GM18526 (cell line): ENCODE data around the gene ELK4.

Experiments
- POLR2A ChIP-seq: IDR thresholded peaks from 3 replicates; pipeline ENCODE4 v1.6.1; 2011; ENCODE audit not compliant: insufficient read length; ENCODE audit errors: extremely low read depth

ELK4 gene

DNA sequence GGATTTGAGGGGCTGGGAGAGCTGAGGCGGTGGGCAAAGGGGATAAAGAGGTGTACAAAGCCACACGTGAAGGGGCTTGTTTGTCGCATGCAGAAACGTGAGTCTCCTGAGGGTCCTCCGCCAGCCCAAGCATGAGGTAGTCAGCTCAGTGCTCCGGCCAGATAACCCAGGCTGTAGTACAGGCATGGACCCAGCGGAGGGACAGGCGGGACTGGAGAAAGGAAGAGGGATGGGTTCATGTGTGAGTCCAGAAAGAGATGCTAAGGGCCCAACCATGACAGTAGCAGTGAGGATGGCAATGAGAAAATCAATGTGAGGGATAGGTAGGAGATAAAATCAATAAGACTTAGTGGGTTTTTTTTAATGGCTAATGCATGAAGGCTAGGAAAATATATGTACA, 13.7 kb upstream of the ELK4 start:
- TF ChIP-seq POLR2A = no peak

DNA sequence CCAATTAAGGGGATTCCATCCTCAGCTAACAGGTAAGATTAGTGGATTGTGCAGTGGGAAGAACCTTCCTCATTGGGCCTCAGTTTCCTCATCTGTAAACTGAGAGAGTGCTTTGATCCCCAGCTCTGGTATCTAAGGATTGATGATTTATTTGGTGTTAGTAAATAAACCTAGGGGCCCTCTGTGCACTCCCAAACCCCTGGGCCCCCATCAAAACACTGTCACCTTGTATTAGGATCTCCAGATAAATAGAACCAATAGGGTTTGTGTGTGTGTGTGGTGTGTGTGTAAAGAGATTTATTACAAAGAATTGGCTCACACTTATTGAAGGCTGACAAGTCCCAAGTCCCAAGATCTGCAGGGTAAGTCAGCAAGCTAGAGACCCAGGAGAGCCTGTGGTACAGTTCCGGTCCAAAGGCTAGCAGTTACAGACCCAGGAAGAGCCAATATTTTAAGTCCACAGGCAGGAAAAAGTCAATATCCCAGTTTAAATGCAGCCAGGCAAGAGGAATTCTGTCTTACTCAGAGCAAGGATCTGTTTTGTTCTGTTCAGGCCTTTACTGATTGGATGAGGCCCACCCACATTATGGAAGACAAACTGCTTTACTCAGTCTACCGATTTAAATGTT, 11.0 kb upstream of the ELK4 start:
- no peak for TF ChIP-seq POLR2A

DNA sequence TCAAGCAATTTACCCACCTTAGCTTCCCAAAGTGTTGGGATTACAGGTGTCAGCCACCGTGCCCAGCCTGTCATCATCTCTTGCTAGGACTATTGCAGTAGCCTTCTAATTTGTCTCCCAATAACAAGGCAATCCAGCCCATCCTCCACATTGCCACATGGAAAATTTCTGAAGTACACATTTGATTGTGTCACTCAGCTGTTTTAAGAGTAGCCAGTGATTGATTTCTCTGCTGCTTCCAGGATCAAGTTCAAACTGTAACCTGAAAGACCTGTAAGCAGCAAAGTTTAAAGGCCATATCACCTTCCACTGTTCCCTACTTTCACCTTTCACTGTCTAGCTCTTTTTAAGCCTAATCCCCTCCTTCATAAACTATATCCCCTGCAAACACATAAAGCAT, 7.8 kb upstream of the ELK4 start:
- no peak for TF ChIP-seq POLR2A

DNA sequence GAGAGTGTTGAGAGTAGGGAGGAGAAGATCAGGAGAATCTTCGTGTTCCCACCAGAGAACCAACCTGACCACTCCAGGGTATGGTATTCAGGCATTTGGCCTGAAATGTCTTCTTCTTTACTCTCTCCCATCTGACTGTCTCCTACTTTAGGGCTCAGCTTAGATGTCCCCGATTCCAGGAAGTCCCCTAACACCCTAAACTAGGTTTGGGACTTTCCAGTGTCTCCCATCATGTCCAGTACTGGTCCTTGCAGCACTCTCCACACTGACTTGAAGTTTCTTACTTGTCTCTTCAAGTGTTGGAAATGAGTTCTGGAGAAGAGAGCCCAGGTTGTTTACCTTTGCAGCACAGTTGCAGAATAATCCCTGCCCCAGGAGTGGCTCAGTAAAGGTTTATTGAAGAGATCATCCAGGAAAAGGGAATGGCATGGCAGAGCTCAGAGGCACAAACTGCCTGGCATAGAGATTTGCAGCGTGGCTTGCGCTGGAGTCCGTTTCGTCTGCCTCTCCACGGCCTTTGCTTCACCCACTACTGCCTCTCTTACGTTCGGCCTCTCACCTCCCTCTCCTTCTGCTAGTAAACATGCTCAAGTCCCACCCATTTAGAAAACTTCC, 6.2 kb upstream of the ELK4 start:
- no peak for TF ChIP-seq POLR2A

DNA sequence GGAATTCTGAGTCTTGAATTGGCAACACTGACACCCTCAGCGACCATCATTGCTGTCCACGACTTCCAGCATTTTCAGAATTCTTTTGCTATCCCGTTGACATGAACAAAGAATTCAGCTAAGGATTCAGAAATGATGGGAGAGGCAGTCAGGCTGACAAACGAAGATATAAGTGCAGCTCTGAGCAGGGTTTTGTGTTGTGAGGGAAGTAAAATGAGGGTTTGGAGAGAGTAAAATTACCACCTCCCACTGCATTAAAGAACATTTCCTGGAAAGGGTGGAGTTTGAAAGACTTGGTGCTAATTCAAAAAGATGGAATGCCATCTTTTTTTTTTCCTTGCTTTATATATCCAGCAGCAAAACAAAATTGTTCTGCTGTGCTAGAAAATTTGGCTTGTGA, 4.9 kb upstream of the ELK4 start:
- no peak for TF ChIP-seq POLR2A

DNA sequence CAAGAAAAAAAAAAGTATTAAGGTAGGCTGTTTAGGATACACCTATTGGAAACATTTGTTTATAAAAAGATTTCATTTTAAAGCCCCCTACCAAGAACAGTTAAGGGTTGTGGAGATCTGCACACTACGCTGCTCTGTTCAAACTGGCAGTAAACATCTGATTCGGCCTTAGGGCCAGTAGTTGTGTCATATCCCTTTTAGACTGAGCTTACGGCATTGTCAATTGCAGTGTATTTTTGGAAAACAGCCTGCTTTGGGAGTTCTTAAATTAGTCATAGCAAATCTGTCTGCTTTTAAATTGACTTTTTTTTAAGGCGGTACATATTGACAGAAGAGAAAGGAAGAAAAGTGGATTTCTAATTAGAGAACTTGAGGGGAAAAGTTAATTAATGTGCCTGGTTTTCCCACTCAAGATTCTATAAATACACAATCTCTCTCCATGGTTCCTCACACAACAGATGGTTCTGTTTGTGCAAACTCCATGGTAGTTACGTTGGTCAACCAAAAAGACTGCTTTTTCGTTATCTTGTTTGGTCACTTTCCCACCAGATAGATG, 1.7 kb upstream of the ELK4 start:
- TF ChIP-seq POLR2A = no peak

DNA sequence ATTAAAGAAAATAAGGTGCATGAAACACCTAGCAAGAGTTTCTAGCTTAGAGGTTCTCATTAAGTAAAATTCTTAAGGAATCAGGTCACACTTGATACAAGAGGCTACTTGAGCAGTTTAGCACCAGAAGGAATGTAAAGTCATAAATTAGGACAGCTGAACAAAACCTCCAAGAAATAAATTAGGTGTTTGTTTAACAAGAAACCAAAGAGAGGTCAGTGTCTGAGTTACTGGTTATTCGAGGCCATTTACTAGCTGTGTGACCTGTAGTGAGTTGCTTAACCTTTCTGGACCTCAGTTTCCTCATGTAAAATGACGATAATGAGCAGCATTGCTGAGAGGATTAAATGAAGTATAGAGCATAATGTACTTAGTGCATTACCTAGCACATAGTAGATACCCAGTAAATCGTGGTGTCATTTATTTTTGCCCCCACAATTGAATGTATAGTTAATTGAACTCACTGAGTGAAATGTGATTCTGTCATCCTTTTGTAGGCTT, 908 bp upstream of the ELK4 start:
- no peak for TF ChIP-seq POLR2A

DNA sequence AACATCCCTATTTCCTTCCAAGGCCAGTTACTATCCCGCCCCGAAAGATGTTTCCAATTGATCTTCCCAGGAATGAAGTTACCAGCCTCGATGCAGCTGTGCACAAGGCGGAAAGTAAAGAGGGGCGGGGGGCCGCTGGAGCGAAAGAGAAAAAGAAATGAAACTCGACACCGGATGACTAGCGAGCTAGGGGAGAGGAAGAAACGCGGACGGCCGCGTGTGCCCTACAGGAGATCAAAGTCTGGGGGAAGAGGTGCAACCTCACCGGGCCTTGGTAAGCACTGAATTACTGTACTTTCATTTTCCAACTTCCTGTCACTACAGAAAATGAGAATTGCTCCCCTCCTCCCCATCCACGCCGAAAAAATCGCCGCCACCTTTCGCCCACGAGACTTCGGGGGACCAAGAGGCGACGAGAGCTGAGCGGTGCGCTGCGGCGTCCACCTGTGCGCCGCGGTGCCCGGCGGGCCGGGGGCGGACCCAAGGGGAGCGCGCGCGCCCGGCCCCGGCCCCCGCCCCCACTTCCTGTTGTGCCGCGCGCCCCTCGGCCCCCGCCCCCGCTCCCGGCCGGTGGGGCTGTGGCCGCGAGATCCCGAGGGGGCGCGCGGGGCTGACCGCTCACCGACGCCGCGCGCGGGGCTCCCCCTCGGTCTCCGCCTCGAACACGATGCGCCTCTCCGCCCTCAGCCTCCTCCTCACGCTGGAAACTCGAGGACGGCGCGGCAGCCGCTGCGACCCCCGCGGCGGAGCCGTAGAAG, 622 bp downstream of the ELK4 start:
- TF ChIP-seq POLR2A = peak; percentile 48

DNA sequence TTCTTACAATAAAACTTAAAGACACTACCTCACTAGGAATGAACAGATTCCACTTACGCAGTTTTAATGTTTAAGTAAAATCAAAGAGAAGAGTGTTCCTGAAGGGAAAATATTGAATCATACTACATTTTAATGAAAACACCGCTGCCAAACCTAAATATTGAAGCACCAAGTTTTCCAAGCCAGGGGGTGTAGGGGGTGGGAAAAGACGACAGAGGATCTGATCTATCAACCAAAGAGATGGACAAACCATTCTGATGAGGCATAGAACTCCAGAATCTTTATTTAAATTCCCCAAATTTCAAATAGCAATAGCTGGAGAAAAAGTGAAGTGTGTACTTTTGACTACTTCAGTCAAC, 1.2 kb downstream of the ELK4 start:
- TF ChIP-seq POLR2A = no peak

DNA sequence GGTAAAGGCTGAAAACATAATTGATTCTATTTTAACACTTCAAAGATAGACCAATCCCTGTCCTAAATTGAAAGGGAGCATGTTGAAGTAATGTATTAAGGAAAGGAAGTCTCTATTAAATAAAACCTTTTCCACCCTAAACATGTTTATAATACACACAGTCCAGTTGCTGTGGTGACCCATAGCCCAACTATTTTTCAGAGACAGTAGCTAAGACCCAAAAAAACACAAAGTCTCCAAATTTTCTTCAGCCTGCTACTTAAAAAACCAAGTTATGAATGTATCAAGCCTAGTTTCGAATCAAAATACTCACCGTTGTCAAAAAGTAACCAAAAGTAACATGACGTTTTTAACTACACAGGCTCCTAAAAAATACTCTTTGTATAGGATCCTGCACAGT, 1.6 kb downstream of the ELK4 start:
- no peak for TF ChIP-seq POLR2A

DNA sequence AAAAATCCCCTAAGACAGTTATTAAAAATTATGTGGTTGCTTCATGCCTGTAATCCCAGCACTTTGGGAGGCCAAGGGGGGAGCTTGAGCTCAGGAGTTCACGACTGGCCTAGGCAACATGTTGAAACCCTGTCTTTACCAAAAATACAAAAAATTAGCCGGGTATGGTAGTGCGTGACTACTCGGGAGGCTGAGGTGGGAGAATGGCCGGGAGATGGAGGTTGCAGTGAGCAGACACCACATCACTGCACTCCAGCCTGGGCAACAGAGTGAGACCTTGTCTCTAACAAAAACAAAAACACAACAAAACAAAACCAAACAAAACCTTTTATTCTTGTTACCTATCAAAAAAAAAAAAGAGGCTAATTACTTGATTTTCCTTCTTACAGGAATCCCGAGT, 2.1 kb downstream of the ELK4 start:
- TF ChIP-seq POLR2A = no peak

DNA sequence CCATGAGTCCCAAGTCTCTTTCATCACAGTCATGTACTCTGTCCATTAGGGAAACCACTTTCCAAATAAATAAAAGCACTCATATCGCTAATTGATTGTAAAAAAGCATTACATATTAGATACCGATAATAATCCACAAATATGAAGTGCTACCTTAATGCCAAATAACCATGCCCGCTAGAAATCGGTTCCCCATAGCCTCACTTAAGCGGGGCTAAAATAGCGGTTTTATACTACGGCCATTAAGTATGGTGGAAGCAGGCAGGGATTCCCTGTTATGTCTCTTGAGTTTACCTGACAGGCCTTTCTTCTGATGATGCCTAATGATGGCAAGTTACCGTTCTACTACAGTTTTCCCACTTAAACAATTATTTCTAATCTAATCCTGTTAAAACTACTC, 3.9 kb downstream of the ELK4 start:
- TF ChIP-seq POLR2A = no peak

DNA sequence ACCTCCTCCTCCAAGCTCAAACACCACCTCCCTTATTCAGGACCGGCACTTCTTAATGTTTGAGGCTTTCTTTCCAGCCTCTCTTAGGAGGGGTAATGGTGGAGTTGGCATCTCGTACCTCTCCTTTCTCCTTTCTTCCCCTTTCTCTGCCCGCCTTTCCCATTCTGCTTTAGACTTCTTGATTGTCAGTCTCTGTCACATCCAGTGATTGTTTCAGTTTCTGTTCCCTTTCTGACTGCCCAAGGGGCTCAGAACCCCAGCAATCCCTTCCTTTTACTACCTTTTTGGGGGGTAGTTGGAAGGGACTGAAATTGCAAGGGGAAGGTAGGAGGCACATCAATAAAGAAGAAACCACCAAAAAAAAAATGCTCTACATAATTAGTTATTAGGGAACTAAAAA, 5.6 kb downstream of the ELK4 start:
- no peak for TF ChIP-seq POLR2A

DNA sequence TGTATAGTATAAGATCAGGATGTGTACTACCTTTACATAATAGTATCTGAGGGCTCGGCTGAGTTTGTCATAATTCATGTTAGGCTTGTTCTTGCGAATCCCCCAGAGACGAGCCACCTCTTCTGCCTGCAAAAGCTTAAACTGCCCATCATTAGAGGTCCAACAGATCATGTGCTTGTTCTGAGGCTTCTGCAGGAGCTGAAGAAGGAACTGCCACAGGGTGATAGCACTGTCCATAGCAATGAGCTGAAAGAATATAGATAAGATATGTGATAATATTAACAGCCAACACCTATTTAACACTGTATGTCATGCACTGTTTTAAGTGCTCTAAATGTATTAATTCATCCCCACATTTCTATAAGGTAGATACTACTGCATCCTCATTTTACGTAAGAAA, 8.2 kb downstream of the ELK4 start:
- no peak for TF ChIP-seq POLR2A

DNA sequence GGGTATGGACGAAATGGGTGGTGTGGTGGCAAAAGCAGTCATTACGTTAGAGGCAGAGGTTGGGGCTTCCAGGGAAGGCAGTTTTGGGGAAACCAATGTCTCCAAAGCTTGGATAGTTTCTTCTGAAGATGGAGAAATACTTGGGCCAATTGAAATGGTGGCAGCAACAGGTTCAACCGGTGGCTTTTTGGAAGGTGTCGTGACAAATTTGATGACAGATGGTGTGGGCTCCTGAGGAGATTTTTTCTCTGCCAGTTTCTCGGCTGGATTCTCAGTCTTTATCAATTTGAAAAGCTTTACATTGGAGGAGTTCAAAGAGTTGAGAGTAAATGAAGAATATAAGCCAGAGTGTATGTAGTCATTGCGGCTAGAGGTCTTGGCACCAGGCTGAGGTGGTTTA, 11.5 kb downstream of the ELK4 start:
- no peak for TF ChIP-seq POLR2A

DNA sequence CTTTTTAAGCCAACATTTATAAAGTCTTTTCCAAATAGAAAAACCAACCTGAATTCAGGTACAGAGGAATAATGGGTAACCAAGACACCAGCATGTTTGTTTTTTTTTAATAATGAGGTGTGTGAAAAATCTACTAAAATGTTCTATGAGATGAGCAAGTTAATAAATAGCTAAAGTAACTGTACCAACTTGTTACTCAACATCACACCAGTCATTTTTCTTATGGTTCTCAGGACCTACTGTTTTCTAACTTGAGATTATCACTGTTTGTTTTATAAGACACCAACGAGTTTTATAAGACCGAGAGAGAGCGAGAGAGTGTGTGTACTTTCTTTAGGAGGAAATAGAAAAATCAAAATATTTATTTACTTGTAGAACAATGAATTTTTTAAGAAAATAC, 12.4 kb downstream of the ELK4 start:
- no peak for TF ChIP-seq POLR2A
